Neural cell (in vitro differentiated cells): Measurements from ENCODE around the gene ELOVL7.

Source experiments
- POLR2AphosphoS5 ChIP-seq: IDR thresholded peaks from 2 replicates; pipeline ENCODE4 v1.6.1; 2012
- TAF1 ChIP-seq: IDR thresholded peaks from 2 replicates; pipeline ENCODE4 v1.6.1; 2012; ENCODE audit warnings: low read depth

DNA sequence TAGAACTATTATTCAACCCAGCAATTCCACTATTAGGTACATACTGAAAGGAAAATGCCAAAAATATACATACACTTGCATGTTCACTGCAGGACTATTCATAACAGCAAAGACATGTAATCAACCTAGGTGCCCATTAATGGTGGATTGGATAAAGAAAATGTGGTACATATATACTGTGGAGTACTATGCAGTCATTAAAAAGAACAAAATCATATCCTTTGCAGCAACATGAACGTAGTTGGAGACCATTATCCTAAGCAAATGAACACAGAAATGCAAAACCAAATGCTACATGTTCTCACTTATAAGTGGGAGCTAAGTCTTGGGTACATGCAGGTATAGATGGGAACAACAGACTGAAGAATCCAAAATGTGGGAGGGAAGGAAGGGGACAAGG is 67.7 kb downstream of the ELOVL7 start:
- TF ChIP-seq TAF1 (no peak), POLR2AphosphoS5 (no peak)
